Measurements from ENCODE around the gene MRPS18A.

GRCh38 chr6:43629505-43630300 is 57.9 kb downstream of the MRPS18A start:
- TF ChIP-seq CTCF (IDR thresholded peaks at IDR 0.05) (no peak), POLR2A (IDR thresholded peaks at IDR 0.05) (no peak)

Measured in testis (tissue), 2 donors.